ENCODE data around the gene DAPK2. TPM values are rescaled to one million over a fixed set of nuclear protein-coding genes. Genes with fewer than 3 reads are reported as not detected.

DAPK2 gene
- total RNA-seq, 1 donor from 2014 or later, result 0.52 TPM

DNA sequence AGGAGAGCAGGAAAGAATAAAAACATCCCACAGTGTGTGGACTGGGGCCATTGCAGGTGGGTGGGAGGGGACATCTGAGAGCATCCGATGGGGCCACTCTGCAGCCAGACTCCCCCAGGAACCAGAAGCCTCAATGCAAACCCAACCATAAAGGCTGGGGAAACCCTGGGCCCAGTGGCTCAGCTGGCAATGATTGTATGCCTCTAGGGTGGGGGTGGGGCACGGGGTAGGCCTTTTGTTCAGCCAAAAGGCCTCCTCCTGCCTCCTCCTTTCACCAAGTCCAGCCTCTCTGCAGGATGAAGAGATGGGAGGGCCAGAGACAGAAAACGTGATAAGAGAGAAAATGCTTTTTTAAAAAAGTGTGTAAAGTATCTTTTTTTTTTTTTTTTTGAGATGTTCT, 167.1 kb downstream of the DAPK2 start:
- FAIRE-seq (no peak), DNase-seq (ENCODE audit: low read depth) (no peak)
- TF ChIP-seq EZH2 (IDR thresholded peaks at IDR 0.05; ENCODE audit: insufficient read depth, low read length) (no peak), CTCF (IDR thresholded peaks at IDR 0.05; ENCODE audit: insufficient read depth, low read depth, low read length) (no peak)
- Histone ChIP-seq H2AFZ (ENCODE audit: low read depth, low read length) (no peak overlapping the region), H3K4me1 (ENCODE audit: insufficient read depth, low read length) (no peaks in the 10 kb centered on the region), H3K9ac (ENCODE audit: low read length) (no peak overlapping the region), H3K79me2 (ENCODE audit: insufficient read depth, low read length) (no peaks in the 10 kb centered on the region), H3K4me3 (ENCODE audit: insufficient read depth, low read depth, low read length) (no peak overlapping the region), H3K9me3 (ENCODE audit: insufficient read depth, low read depth, low read length) (no peaks in the 10 kb centered on the region), H3K4me2 (ENCODE audit: low read length) (no peak overlapping the region), H4K20me1 (ENCODE audit: insufficient read depth, low read length) (no peaks in the 10 kb centered on the region), H3K36me3 (ENCODE audit: insufficient read depth, low read length) (no peaks in the 10 kb centered on the region), H3K27me3 (ENCODE audit: insufficient read depth, low read length) (no peaks in the 10 kb centered on the region), H3K27ac (ENCODE audit: low read depth, low read length) (no peak overlapping the region)
- Mint-ChIP-seq H3K36me3 (ENCODE audit: low read depth, unreplicated experiment) (no peaks in the 10 kb centered on the region), H3K4me1 (ENCODE audit: low read depth, unreplicated experiment) (peaks cover 3% of the 10 kb centered on the region), H3K27ac (ENCODE audit: unreplicated experiment) (no peak overlapping the region), H3K27me3 (ENCODE audit: low read depth, unreplicated experiment) (peaks cover 19% of the 10 kb centered on the region), H3K4me3 (ENCODE audit: unreplicated experiment) (no peak overlapping the region), H3K9me3 (ENCODE audit: unreplicated experiment) (peaks cover 2% of the 10 kb centered on the region)

- H3K79me2 ChIP-seq (ENCODE audit: insufficient read depth, low read length), result no peaks in the 10 kb centered on the region
These were observed 168.5 kb downstream of the DAPK2 start for GRCh38 chr15:63877713-63878271.

More at GRCh38 chr15:63877713-63878271, 168.5 kb downstream of the DAPK2 start:
- H3K4me3 ChIP-seq (ENCODE audit: insufficient read depth, low read depth, low read length), result no peak overlapping the region
- no peak overlapping the region for H3K9ac ChIP-seq (ENCODE audit: low read length)
- no peak overlapping the region for H2AFZ ChIP-seq (ENCODE audit: low read depth, low read length)
- H4K20me1 ChIP-seq (ENCODE audit: insufficient read depth, low read length), result no peaks in the 10 kb centered on the region
- DNase-seq (ENCODE audit: low read depth), result no peak
- Mint-ChIP-seq H3K36me3 (ENCODE audit: low read depth, unreplicated experiment) (no peaks in the 10 kb centered on the region), H3K4me1 (ENCODE audit: low read depth, unreplicated experiment) (peaks cover 12% of the 10 kb centered on the region), H3K27me3 (ENCODE audit: low read depth, unreplicated experiment) (peaks cover 14% of the 10 kb centered on the region), H3K4me3 (ENCODE audit: unreplicated experiment) (no peak overlapping the region), H3K9me3 (ENCODE audit: unreplicated experiment) (peaks cover 2% of the 10 kb centered on the region), H3K27ac (ENCODE audit: unreplicated experiment) (no peak overlapping the region)
- no peak overlapping the region for H3K4me2 ChIP-seq (ENCODE audit: low read length)
- no peak overlapping the region for H3K27ac ChIP-seq (ENCODE audit: low read depth, low read length)
- H3K27me3 ChIP-seq (ENCODE audit: insufficient read depth, low read length), result no peaks in the 10 kb centered on the region
- no peak for FAIRE-seq
- no peaks in the 10 kb centered on the region for H3K36me3 ChIP-seq (ENCODE audit: insufficient read depth, low read length)
- H3K9me3 ChIP-seq (ENCODE audit: insufficient read depth, low read depth, low read length), result no peaks in the 10 kb centered on the region
- no peak for TF ChIP-seq CTCF (IDR thresholded peaks at IDR 0.05; ENCODE audit: insufficient read depth, low read depth, low read length)
- no peak for TF ChIP-seq EZH2 (IDR thresholded peaks at IDR 0.05; ENCODE audit: insufficient read depth, low read length)
- no peaks in the 10 kb centered on the region for H3K4me1 ChIP-seq (ENCODE audit: insufficient read depth, low read length)
